Prostate gland (tissue), 2 donors: Measurements from ENCODE around the gene ARSB.
"Not testable (repeated sequence)": the region's sequence is repeated elsewhere in the genome, so short reads cannot be mapped to it uniquely, and the experiment has no call there.

Source experiments
- POLR2A ChIP-seq: fragments of 450-650 bp; IDR thresholded peaks from one replicate; pipeline ENCODE4 v1.6.1; 2016; ENCODE audit warnings: antibody characterized with exemption, mild to moderate bottlenecking
- TF ChIP-seq, protein P1 (sequence below), 4 experiments: fragments of 200-600 bp in 2 of 4; fragments of 450-650 bp in 2 of 4; sonication (generic) in 2 of 4; IDR thresholded peaks; 1 replicate in 3 of 4; 2 replicates in 1 of 4; pipeline ENCODE4 v1.5.1; 2016 to 2019; ENCODE audit warnings: antibody characterized with exemption in 4 of 4, mild to moderate bottlenecking in 2 of 4, moderate library complexity in 2 of 4

- TF ChIP-seq, protein P1, sequence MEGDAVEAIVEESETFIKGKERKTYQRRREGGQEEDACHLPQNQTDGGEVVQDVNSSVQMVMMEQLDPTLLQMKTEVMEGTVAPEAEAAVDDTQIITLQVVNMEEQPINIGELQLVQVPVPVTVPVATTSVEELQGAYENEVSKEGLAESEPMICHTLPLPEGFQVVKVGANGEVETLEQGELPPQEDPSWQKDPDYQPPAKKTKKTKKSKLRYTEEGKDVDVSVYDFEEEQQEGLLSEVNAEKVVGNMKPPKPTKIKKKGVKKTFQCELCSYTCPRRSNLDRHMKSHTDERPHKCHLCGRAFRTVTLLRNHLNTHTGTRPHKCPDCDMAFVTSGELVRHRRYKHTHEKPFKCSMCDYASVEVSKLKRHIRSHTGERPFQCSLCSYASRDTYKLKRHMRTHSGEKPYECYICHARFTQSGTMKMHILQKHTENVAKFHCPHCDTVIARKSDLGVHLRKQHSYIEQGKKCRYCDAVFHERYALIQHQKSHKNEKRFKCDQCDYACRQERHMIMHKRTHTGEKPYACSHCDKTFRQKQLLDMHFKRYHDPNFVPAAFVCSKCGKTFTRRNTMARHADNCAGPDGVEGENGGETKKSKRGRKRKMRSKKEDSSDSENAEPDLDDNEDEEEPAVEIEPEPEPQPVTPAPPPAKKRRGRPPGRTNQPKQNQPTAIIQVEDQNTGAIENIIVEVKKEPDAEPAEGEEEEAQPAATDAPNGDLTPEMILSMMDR (IDR thresholded peaks at IDR 0.05): not testable (repeated sequence)
- not testable (repeated sequence) for TF ChIP-seq POLR2A
These were observed 222.4 kb downstream of the ARSB start for GRCh38 chr5:78762743-78763142.
